Activated gamma-delta T cell treated with anti-CD3 and anti-CD28 coated beads, Interleukin-2, amount 50 U/mL, for 16 hours (primary cell): ENCODE results near the gene INPP1.
"Not testable (repeated sequence)": the region's sequence is repeated elsewhere in the genome, so short reads cannot be mapped to it uniquely, and the experiment has no call there.

Experiments used
- DNase-seq: peaks from one replicate; pipeline ENCODE4 v3.0.0-alpha.2; 2020; ENCODE audit warnings: low read depth

INPP1 gene

GRCh38 chr2:190333928-190334327, 9.5 kb upstream of the INPP1 start:
- DNase-seq = no peak

DNA sequence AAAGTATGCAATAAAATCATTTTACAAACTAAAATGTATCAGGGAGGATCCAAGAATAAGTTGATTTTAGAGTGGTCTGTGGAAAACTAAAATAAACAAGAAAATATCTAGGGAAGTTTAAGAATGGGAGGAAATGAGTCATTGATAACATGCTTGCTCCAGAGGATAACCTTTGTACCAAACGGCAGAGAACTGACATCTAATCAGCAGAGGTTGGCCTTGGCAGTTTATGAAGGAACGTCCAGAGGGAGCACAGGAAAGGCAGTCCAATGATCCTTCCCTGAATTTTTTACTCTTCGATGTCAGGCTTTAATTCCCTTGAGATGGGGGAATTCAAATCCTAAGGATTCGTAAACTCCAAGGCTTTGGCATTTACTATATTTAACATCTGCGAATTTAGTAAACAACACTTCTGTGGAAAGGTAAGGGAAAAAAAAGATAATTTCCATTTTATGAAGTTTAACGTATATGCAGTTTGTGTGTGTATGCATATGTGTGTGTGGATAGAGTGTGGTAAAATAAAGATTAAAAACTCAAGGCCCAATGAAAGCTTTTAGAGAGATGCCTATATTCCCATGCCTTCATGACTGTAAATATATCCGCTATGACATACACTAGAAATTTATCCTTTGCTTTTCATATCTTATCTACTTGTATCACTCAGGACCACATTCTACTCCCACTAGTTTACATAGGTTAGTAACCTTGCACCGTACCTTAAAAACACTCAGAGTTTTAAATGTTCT, 8.7 kb upstream of the INPP1 start:
- no peak for DNase-seq

- DNase-seq = no peak
These were observed 8.2 kb upstream of the INPP1 start for GRCh38 chr2:190335225-190335559.

DNA sequence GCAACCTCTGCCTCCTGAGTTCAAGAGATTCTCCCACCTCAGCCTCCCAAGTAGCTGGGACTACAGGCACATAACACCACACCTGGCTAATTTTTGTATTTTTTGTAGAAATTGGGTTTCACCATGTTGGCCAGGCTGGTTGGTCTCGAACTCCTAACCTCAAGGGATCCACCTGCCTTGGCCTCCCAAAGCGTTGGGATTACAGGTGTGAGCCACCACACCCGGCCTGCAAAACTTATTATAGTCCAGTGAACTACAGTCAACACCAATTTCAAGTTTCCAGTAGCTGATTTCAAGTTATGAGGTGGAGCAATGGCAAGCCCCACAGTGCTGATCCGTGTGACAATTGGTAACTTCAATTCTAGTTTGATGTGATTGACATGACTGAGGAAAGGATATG, 7.8 kb upstream of the INPP1 start:
- not testable (repeated sequence) for DNase-seq

- no peak for DNase-seq
These were observed 7.0 kb upstream of the INPP1 start for GRCh38 chr2:190336420-190336819.

DNA sequence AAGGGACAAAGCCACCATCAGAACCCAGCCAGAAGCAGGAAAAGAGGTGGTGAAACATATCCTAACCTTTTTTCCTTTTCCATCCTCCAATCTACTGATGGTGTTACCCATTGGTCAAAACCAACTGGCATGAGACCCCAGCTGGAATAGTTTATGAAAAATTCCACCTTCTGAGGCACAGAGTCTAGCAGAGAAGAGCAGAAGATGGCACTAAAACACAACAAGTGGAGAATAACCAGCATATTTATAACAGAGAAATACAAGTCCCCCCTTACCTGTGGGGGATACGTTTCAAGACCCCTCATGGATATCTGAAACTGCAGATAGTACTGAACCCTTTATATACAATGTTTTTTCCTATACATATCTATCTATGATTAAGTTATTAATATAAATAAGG, 4.9 kb upstream of the INPP1 start:
- no peak for DNase-seq

GRCh38 chr2:190339394-190339793, 4.0 kb upstream of the INPP1 start:
- no peak for DNase-seq

DNA sequence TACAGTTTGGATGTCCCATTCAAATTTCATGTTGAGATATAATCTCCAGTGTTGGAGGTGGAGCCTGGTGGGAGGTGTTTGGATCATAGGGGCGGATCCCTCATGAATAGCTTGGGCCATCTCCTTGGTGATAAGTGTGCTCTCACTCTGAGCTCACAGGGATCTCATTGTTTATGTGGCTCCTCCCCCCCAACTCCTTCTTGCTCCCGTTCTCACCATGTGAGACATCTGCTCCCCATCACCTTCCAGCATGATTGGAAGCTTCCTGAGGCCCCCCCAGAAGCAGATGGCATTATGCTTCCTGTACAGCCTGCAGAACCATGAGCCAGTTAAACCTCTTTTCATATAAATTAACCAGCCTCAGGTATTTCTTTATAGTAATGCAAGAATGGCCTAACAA, 3.0 kb upstream of the INPP1 start:
- DNase-seq = no peak

DNA sequence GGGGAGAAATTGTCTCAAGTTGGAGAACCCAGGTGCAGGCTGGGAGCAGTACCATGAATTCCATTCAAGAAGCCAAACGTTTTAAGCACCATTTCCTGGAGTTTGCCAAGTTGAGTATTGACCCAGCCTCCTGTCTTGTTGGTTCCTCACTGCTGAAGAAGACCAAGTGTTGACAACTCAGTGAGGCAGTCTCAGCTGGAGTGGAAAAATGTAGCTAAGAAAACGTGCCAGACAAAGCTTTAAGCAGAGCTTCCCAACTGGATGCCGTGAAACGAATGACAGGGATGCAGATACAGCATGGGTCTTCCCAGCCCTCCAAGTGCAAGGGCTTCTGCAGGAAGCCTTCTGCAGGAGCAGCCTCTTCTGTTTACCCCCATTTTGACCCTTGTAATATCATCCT, 778 bp upstream of the INPP1 start:
- DNase-seq = no peak

DNA sequence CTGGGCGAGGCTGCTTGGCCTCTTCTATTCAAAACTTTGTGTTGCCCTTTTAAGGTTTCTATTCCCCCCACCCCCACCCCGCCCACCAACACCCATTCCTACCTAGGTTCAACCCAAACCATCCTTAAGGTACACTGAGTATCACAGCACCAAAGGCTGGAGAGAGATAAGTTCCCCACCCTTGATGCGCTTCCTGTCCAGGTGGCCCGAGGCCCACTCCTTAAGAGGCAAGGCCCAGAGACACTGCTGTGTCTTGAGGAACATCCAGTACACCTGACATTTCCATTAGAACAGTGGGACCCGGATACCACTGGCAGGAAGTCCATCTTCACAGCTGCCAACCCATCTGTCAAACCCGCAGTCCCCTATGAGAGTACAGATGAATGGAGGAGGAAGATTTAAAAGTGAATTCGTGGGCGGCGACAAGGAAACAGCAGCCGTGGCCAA, 277 bp upstream of the INPP1 start:
- DNase-seq = no peak

DNA sequence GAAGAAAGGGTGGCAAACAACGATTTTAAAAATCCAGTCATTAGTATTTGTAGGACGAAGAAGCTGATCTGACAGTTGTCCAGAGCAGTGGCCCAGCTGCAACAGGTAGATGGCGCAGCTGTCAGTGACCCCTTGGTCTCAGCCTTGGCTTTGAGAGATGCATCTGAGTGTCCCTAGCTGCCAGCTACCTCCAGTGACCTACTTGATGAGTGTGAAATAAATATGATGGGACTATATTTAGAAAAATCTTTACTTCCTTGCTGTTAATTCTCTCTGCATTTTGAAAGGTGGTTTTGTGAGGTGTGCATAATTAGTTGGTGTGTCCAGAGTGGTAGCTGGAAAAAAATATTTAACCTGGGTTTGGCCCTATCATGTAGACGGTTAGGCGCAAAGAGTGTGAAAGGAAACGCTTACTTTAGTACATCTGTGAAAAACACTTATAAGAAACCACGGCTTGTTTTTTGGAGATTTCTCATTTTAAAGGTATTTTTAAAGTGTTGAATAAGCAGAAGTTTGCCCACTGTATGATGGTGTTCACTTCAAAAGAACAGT, 963 bp downstream of the INPP1 start:
- no peak for DNase-seq

DNA sequence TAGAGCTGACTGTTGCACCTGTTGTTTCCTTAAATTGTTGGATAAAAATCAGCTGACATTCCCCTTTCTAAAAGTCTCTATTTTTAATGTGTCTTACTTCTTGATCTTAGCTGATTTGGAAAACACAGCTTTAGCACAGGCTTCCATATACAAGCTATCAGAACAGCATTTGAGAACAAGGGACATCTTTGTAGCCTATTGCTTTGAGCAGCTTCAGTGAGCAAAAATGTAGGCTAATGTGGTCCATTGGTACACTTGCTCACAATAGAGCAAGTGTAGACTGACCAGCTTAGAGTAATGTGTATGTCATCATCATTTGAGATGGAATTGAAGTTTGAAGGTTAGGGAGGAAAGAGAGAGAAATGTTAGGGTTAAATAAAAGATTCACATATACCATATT, 7.0 kb downstream of the INPP1 start:
- no peak for DNase-seq

GRCh38 chr2:190351955-190352354, 8.6 kb downstream of the INPP1 start:
- no peak for DNase-seq

DNA sequence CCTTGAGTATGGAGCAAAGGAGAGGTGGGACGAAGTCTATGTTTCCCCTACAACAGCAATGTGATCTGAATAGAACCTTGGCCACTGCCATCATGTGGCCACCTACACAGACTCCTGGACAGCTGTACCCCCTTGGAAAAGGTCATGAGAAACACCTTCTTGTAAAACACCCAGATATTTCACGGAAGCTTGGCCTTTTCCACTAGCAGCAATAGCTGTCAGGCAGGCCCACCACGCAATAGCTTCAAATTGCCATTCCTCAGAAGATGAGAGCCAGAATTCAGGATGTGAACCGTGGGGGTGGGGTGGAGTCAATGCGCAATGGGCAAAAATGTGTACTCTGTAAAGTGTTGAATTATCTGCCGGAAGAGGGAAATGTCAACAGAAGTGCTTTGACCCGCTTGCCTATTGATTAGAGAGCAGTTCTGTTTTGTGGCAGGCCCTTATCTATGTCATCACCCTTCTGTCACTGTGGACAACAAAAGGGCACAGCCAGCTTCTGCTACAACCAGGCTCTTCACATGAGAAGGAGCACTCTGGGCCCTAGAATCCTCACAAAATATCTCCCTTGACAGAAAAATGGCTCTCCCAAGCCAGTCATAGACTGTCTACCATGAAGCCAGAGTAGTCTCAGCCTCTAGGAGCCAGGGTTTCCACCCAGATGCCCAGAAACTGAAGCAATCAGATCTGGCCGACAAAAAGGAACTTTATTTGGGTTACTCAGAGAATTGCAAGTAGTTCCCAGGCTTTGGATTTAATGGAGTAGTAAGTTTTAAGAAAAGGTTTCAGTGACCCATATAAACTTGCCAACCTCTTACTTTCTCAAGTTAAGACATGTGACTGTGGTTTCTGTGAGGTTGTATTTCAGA, 9.5 kb downstream of the INPP1 start:
- DNase-seq = no peak

DNA sequence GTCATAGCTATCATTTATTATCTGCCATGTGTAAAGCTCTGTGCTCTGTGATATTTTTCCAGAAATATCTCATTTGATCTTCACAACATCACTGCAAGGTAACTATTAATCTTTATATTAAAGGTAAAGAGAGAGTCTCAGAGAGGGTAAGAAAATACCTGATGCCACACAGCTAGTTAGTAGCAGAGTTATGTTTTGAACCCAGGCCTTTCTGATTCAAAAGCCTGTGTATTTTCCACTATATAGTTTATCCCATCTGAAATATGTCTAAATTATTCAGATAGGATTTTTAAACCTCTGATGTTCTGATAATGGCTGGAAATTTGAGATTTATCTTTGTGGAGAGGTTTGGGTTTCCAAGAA, 10.1 kb downstream of the INPP1 start:
- no peak for DNase-seq

GRCh38 chr2:190354003-190354690, 10.8 kb downstream of the INPP1 start:
- DNase-seq = no peak

DNA sequence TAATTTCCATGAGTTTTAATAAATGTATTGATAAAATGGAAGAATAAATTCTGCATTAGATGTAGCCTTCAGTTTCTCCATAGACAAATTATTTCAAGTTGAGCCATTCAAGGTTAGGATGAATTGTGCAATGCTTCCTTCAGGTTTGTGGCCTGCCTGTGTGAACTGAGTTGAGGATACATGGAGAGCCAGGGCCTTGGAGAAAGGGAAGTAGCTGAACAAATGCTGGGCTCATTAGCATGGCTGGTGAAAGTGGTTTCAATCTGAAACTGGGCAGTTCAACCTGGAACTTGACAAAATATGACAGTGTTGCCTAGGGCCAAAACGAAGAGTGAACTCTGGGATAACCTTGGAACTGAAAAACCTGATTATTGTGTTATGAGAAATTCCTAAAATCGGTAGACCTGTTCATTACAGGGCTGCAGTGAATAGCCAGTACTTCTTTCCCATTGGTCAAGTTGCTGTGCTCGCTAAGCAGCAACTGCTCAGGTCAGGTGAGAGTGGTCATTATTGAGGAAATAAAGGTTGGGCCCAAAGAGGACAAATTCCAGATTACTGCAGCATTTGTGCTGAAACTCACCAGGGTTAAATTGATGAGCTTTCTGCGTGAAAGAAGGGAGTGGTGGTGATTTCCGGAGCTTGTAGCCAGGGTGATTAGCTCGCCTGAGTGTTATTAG, 12.7 kb downstream of the INPP1 start:
- no peak for DNase-seq

- no peak for DNase-seq
These were observed 14.2 kb downstream of the INPP1 start for GRCh38 chr2:190357600-190357999.

DNA sequence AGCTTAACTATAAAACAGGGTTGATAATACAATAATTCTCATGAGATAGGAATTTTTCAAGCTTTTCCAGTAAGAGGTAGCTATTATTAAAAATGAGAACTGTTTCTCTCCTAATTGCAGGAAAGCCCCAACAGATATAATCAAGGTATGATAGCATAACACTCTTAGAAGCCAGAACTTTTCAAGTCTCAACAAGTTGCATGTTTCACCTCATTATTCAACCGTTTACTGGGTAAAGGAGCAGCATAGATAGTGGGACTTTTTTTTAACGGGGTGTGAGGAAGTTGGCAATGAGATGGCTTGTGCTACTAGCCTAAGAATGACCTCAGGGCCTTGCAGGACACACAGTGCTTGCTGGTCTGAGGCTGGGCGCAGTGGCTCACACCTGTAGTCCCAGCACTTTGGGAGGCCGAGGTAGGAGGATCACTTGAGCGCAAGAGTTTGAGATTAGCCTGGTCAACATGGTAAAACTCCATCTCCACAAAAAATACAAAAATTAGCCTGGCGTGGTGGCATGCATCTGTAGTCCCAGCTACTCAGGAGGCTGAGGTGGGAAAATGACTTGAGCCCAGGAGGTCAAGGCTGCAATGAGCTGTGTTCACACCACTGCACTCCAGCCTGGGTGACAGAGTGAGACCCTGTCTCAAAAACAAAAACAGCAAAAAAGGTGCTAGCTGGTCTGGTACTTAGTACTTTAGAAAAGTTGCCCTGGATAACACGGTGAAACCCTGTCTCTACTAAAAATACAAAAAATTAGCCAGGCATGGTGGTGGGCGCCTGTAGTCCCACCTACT, 15.5 kb downstream of the INPP1 start:
- DNase-seq = not testable (repeated sequence)

DNA sequence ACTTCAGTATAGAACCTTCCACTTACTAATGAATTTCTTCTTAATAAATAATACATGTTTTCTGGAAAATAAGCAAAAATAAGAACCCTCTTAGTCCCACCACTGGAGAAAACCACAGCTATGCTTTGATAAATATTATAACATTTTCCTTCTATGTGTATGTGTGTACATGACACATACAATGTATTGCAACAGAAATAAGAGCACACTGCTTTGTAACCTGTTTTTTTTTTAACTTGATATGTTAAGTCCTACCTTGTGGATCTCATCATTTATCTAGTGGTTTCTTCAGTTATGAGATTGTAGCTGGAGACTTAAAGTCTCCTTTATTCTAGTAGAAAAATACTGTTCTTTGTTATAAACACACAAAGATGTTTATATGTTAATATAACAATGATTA, 17.2 kb downstream of the INPP1 start:
- DNase-seq = no peak

- no peak for DNase-seq
These were observed 17.6 kb downstream of the INPP1 start for GRCh38 chr2:190360965-190361364.
